ENCODE data around the gene CARD6.

DNA sequence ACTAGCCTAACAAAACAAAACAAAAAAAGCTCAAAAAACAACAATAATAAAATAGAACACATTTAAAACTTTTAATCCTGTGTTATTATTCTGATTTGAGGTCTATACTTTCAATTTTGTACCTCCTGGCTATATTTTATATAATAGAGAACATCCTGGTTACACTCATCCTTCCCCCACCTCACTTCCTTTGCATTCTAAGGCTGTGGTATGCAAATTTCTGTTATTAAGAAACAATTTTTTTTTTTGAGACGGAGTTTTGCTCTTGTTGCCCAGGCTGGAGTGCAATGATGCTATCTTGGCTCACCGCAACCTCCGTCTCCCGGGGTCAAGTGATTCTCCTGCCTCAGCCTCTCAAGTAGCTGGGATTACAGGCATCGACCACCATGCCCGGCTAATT lies 3.1 kb upstream of the CARD6 start:
- TF ChIP-seq ZFP41 (CRISPR knock-in tag; IDR thresholded peaks at IDR 0.05; ENCODE audit: borderline replicate concordance) = no peak
- TF ChIP-seq, protein P1, sequence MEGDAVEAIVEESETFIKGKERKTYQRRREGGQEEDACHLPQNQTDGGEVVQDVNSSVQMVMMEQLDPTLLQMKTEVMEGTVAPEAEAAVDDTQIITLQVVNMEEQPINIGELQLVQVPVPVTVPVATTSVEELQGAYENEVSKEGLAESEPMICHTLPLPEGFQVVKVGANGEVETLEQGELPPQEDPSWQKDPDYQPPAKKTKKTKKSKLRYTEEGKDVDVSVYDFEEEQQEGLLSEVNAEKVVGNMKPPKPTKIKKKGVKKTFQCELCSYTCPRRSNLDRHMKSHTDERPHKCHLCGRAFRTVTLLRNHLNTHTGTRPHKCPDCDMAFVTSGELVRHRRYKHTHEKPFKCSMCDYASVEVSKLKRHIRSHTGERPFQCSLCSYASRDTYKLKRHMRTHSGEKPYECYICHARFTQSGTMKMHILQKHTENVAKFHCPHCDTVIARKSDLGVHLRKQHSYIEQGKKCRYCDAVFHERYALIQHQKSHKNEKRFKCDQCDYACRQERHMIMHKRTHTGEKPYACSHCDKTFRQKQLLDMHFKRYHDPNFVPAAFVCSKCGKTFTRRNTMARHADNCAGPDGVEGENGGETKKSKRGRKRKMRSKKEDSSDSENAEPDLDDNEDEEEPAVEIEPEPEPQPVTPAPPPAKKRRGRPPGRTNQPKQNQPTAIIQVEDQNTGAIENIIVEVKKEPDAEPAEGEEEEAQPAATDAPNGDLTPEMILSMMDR (CRISPR knock-in tag; IDR thresholded peaks at IDR 0.05) = no peak
